CD14-positive monocyte (primary cell): ENCODE measurements around the gene NR4A1. TPM values are rescaled to one million over a fixed set of nuclear protein-coding genes. Genes with fewer than 3 reads are reported as not detected.

Source experiments
- DNase-seq, 3 donors: peaks; one replicate each; pipeline ENCODE4 v3.0.0-alpha.2; 2011 to 2022
- H2AFZ ChIP-seq: 2 replicates; pipeline ENCODE4 v1.6.0; 2012; ENCODE audit warnings: mild to moderate bottlenecking, low read depth, low read length, inconsistent platforms; ENCODE audit not compliant: insufficient read depth, poor library complexity, severe bottlenecking
- H3K27ac ChIP-seq, 2 donors: 1 replicate in 1 of 2; 2 replicates in 1 of 2; pipeline ENCODE4 v1.5.1; 2012 to 2013; ENCODE audit warnings: low read length in 2 of 2, control low read depth in 1 of 2, inconsistent platforms in 1 of 2, low read depth in 1 of 2, mild to moderate bottlenecking in 1 of 2
- H3K27me3 ChIP-seq, 2 donors: one replicate each; pipeline versions ENCODE4 v1.6.0 to v1.6.1; 2011 to 2013; ENCODE audit warnings: low read length in 2 of 2; ENCODE audit not compliant: control insufficient read depth in 2 of 2, insufficient read depth in 2 of 2
- H3K36me3 ChIP-seq, 2 donors: replicated peaks in 1 of 2; 1 replicate in 1 of 2; 2 replicates in 1 of 2; pipeline versions ENCODE4 v1.5.1 to v1.6.1; 2012 to 2013; ENCODE audit warnings: low read length in 2 of 2, control low read depth in 1 of 2, inconsistent platforms in 1 of 2, mild to moderate bottlenecking in 1 of 2; ENCODE audit not compliant: insufficient read depth in 2 of 2, control insufficient read depth in 1 of 2
- H3K4me1 ChIP-seq, 2 donors: 1 replicate in 1 of 2; 2 replicates in 1 of 2; pipeline versions ENCODE4 v1.5.1 to v1.6.1; 2012 to 2013; ENCODE audit warnings: low read length in 2 of 2, control low read depth in 1 of 2, inconsistent platforms in 1 of 2, mild to moderate bottlenecking in 1 of 2, moderate library complexity in 1 of 2; ENCODE audit not compliant: insufficient read depth in 2 of 2, control insufficient read depth in 1 of 2
- H3K4me2 ChIP-seq: replicated peaks from 2 replicates; pipeline ENCODE3; 2012; ENCODE audit warnings: low read length, moderate library complexity, mild to moderate bottlenecking; ENCODE audit not compliant: poor library complexity, severe bottlenecking; ENCODE audit errors: extremely low read depth
- H3K4me3 ChIP-seq, 3 experiments: fragments of 200-600 bp in 1 of 3; sonication (generic) in 1 of 3; replicated peaks in 1 of 3; 1 replicate in 2 of 3; 2 replicates in 1 of 3; pipeline ENCODE4 v1.5.1; 2011 to 2013; ENCODE audit warnings: low read length in 3 of 3, mild to moderate bottlenecking in 3 of 3, control low read depth in 2 of 3, low read depth in 2 of 3, inconsistent platforms in 1 of 3, moderate library complexity in 1 of 3
- H3K79me2 ChIP-seq: 2 replicates; pipeline ENCODE4 v1.6.0; 2012; ENCODE audit warnings: mild to moderate bottlenecking, control low read depth, inconsistent platforms, low read length, moderate library complexity; ENCODE audit not compliant: insufficient read depth
- H3K9ac ChIP-seq: 2 replicates; pipeline ENCODE4 v1.6.0; 2017; ENCODE audit warnings: low read length, mild to moderate bottlenecking; ENCODE audit not compliant: insufficient read depth, poor library complexity, severe bottlenecking
- H3K9me3 ChIP-seq, 2 donors: replicated peaks in 1 of 2; 1 replicate in 1 of 2; 2 replicates in 1 of 2; pipeline versions ENCODE4 v1.5.1 to v1.6.1; 2012 to 2013; ENCODE audit warnings: low read length in 2 of 2, control low read depth in 1 of 2; ENCODE audit not compliant: control insufficient read depth in 1 of 2, insufficient read depth in 1 of 2
- H4K20me1 ChIP-seq: 2 replicates; pipeline ENCODE4 v1.6.0; 2012; ENCODE audit warnings: mild to moderate bottlenecking, low read length, control low read depth, moderate library complexity; ENCODE audit not compliant: insufficient read depth
- H3K27ac Mint-ChIP-seq, 7 donors: one replicate each; pipeline ENCODE4 v1.8.0; 2020; ENCODE audit warnings: mild to moderate bottlenecking in 7 of 7, mixed read lengths in 7 of 7, moderate library complexity in 6 of 7, inconsistent platforms in 2 of 7
- H3K27me3 Mint-ChIP-seq, 3 donors: one replicate each; pipeline ENCODE4 v1.8.0; 2021 to 2022; ENCODE audit warnings: low read depth in 3 of 3, mild to moderate bottlenecking in 3 of 3, mixed read lengths in 3 of 3, moderate library complexity in 3 of 3, inconsistent platforms in 1 of 3
- H3K36me3 Mint-ChIP-seq, 2 donors: one replicate each; pipeline ENCODE4 v1.8.0; 2020; ENCODE audit warnings: mixed read lengths in 2 of 2, inconsistent platforms in 1 of 2, mild to moderate bottlenecking in 1 of 2
- H3K4me1 Mint-ChIP-seq: one replicate; pipeline ENCODE4 v1.8.0; 2020; ENCODE audit warnings: mild to moderate bottlenecking, mixed read lengths
- H3K4me3 Mint-ChIP-seq, 2 donors: one replicate each; pipeline ENCODE4 v1.8.0; 2020; ENCODE audit warnings: mild to moderate bottlenecking in 2 of 2, mixed read lengths in 2 of 2, moderate library complexity in 1 of 2
- H3K9me3 Mint-ChIP-seq, 7 donors: one replicate each; pipeline ENCODE4 v1.8.0; 2020 to 2022; ENCODE audit warnings: mixed read lengths in 7 of 7, mild to moderate bottlenecking in 6 of 7, moderate library complexity in 6 of 7, inconsistent platforms in 2 of 7
- CTCF ChIP-seq: fragments of 200-600 bp; IDR thresholded peaks from one replicate; pipeline ENCODE4 v1.8.0; 2022; ENCODE audit warnings: antibody characterized with exemption, mild to moderate bottlenecking
- WGBS: methylation state at CpG from one replicate; pipeline ENCODE4 v1.1.5; 2013; ENCODE audit warnings: missing lambda C conversion rate; ENCODE audit not compliant: insufficient coverage; 5-methylcytosine and 5-hydroxymethylcytosine counted together
- intact Hi-C, 2 donors: fragments of 100-400 bp; cut with micrococcal nuclease; formaldehyde crosslinking; loops; one replicate each; pipeline versions ENCODE4 v1.15.0 to v1.15.1; 2023
- polyA plus RNA-seq, 3 donors: library from polyadenylated mRNA; depleted of rRNA in 1 of 3; unstranded in 2 of 3; stranded (reverse) in 1 of 3; fragments of 300-500 nt in 2 of 3; fragments of >200 nt in 1 of 3; fragmentation: Illumina TruSeq in 2 of 3; gene quantifications; 1 replicate in 2 of 3; 2 replicates in 1 of 3; pipeline ENCODE4 v1.2.3, GENCODE V29; 2012 to 2021

Gene NR4A1
- polyA plus RNA-seq, 3 donors, result 10.1 to 1,297 (median 41.4) TPM

GRCh38 chr12:52041035-52041434 lies 10.2 kb upstream of the NR4A1 start:
- no CpG with 5 or more reads among the region's 3 CpGs for WGBS
- no peak for TF ChIP-seq CTCF
- Mint-ChIP-seq H3K36me3 (peaks cover 8 to 13% of the 10 kb centered on the region in 2 donors), H3K9me3 (peaks cover 0 to 3% (median 0%) of the 10 kb centered on the region in 7 donors), H3K4me1 (peaks cover 54% of the 10 kb centered on the region), H3K27me3 (peaks cover 24 to 38% (median 28%) of the 10 kb centered on the region in 3 donors), H3K4me3 (no peak overlapping the region), H3K27ac (peak overlapping the region in 3 of 7 donors; percentile 41 to 70 (median 57))
- intact Hi-C loops, result no loop called here
- Histone ChIP-seq H3K9ac (no peak overlapping the region), H3K36me3 (no peaks in the 10 kb centered on the region), H4K20me1 (no peaks in the 10 kb centered on the region), H3K27ac (no peak overlapping the region), H3K4me1 (peaks cover 34 to 55% of the 10 kb centered on the region in 2 donors), H3K4me3 (no peak overlapping the region), H3K9me3 (no peaks in the 10 kb centered on the region), H3K79me2 (no peaks in the 10 kb centered on the region), H3K4me2 (no peak overlapping the region), H3K27me3 (peaks cover 0 to 13% of the 10 kb centered on the region in 2 donors), H2AFZ (no peak overlapping the region)
- DNase-seq, result no peak

GRCh38 chr12:52041695-52042123 lies 9.5 kb upstream of the NR4A1 start:
- no peak for TF ChIP-seq CTCF
- Histone ChIP-seq H3K4me3 (no peak overlapping the region), H3K79me2 (no peaks in the 10 kb centered on the region), H2AFZ (no peak overlapping the region), H3K36me3 (no peaks in the 10 kb centered on the region), H3K9ac (no peak overlapping the region), H3K4me2 (no peak overlapping the region), H3K27ac (no peak overlapping the region), H4K20me1 (no peaks in the 10 kb centered on the region), H3K9me3 (no peaks in the 10 kb centered on the region), H3K4me1 (peaks cover 34 to 55% of the 10 kb centered on the region in 2 donors), H3K27me3 (peaks cover 0 to 7% of the 10 kb centered on the region in 2 donors)
- peak; percentile 15 to 43 (median 35) for DNase-seq
- peak overlapping the region in 1 of 2 donors; percentile 46 for H3K4me3 Mint-ChIP-seq
- peaks cover 55% of the 10 kb centered on the region for H3K4me1 Mint-ChIP-seq
- H3K9me3 Mint-ChIP-seq, result peaks cover 0 to 3% (median 0%) of the 10 kb centered on the region in 7 donors
- 22% methylated on average over 4 of the region's 6 CpGs for WGBS
- H3K27ac Mint-ChIP-seq, result peak overlapping the region in 3 of 7 donors; percentile 56 to 73 (median 62)
- peaks cover 21 to 33% (median 23%) of the 10 kb centered on the region in 3 donors for H3K27me3 Mint-ChIP-seq
- intact Hi-C loops, result no loop called here
- peaks cover 6 to 13% of the 10 kb centered on the region in 2 donors for H3K36me3 Mint-ChIP-seq
